ENCODE data around the gene AMN.

The AMN gene

DNA sequence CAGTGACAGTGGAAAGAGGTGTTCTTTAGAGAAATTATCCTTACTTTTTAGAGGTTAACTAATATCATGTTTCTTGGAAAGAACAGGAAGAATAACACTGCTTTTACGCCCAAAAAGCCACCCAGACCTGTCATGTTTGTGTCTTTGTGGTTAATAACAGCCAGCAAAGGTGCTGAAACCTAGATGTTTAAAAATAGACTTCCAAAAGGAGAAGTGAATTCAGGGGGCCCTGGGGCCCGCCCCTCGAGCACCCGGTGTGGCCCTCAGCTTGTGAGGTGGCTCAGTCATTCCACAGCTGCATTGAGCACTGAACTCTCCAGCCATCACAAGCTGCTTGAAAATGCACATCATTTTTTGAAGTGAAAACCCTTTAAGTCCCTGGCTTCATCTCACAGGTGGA lies 20.8 kb upstream of the AMN start:
- H3K9me3 Mint-ChIP-seq = peaks cover 14% of the 10 kb centered on the region
- TF ChIP-seq, protein P1, sequence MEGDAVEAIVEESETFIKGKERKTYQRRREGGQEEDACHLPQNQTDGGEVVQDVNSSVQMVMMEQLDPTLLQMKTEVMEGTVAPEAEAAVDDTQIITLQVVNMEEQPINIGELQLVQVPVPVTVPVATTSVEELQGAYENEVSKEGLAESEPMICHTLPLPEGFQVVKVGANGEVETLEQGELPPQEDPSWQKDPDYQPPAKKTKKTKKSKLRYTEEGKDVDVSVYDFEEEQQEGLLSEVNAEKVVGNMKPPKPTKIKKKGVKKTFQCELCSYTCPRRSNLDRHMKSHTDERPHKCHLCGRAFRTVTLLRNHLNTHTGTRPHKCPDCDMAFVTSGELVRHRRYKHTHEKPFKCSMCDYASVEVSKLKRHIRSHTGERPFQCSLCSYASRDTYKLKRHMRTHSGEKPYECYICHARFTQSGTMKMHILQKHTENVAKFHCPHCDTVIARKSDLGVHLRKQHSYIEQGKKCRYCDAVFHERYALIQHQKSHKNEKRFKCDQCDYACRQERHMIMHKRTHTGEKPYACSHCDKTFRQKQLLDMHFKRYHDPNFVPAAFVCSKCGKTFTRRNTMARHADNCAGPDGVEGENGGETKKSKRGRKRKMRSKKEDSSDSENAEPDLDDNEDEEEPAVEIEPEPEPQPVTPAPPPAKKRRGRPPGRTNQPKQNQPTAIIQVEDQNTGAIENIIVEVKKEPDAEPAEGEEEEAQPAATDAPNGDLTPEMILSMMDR (IDR thresholded peaks at IDR 0.05) = no peak
- H3K36me3 Mint-ChIP-seq (ENCODE audit: low read depth) = peaks cover 51% of the 10 kb centered on the region
- peaks cover 27% of the 10 kb centered on the region for H3K4me1 Mint-ChIP-seq
- peak overlapping the region; percentile 72 for H3K27ac Mint-ChIP-seq
- DNase-seq = no peak
- H3K27me3 Mint-ChIP-seq (ENCODE audit: low read depth, poor library complexity) = peaks cover 7% of the 10 kb centered on the region
- no peak overlapping the region for H3K4me3 Mint-ChIP-seq

DNA sequence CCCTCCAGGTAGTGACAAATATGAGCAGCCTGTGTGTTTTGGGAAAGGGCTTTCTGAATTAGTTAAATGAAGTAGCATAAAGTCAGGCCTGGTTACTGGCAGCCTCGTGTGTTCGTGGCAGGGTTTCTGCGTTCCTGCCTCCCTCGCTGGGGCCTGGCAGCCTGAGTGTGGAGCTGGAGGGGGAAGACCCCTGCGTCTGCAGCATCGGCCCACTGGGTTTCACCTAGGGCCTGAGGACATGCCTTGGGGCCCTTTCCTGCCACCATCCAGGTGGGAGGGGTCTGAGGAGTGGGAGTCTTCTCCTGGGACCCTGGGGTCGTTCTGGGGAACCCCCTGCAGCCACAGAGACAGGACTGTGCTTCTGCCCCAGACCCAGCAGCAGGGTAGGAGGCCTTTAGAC lies 20.4 kb upstream of the AMN start:
- Mint-ChIP-seq H3K27me3 (ENCODE audit: low read depth, poor library complexity) (peaks cover 7% of the 10 kb centered on the region), H3K4me3 (no peak overlapping the region), H3K27ac (no peak overlapping the region), H3K36me3 (ENCODE audit: low read depth) (peaks cover 55% of the 10 kb centered on the region), H3K4me1 (peaks cover 27% of the 10 kb centered on the region), H3K9me3 (peaks cover 15% of the 10 kb centered on the region)
- TF ChIP-seq, protein P1 (IDR thresholded peaks at IDR 0.05) = no peak
- no peak for DNase-seq

DNA sequence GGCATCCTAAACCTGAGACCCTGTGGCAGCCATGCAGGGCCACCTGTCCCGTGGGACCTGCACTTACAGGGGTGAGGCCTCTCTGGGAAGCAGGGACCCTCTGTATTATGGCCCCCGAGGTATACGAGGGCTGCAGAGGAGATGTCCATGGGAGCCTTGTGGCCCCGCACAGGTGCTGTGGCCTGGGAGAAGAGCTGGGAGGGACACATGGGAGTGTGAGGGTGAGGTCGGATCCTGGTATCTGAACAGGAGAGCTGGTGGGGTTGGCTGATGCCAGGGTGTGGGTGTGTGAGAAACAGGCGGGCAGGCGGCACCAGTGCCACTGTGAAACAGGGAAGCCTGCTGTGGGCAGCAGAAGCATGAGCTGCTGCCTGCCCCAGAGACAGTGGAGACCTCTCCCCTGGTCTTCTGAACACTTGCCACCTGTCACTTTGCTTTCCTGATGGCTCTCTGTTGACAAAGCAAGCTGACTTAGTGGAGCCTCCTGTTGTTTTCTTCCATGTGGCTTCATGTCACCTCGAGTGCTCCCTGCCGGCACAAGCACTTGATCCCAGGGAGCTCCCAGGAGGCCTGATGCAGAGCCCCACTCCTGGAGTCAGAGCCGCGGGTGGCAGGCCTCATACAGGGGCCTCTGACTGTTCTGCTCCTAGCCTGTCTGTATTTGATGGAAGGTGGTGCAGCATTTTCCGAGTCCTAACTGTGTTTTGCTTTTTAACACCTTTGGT lies 19.8 kb upstream of the AMN start:
- Mint-ChIP-seq H3K36me3 (ENCODE audit: low read depth) (peaks cover 58% of the 10 kb centered on the region), H3K4me1 (peaks cover 28% of the 10 kb centered on the region), H3K27me3 (ENCODE audit: low read depth, poor library complexity) (peaks cover 4% of the 10 kb centered on the region), H3K27ac (peak overlapping the region; percentile 87), H3K4me3 (no peak overlapping the region), H3K9me3 (peaks cover 17% of the 10 kb centered on the region)
- TF ChIP-seq, protein P1 (IDR thresholded peaks at IDR 0.05) = no peak
- DNase-seq = no peak

DNA sequence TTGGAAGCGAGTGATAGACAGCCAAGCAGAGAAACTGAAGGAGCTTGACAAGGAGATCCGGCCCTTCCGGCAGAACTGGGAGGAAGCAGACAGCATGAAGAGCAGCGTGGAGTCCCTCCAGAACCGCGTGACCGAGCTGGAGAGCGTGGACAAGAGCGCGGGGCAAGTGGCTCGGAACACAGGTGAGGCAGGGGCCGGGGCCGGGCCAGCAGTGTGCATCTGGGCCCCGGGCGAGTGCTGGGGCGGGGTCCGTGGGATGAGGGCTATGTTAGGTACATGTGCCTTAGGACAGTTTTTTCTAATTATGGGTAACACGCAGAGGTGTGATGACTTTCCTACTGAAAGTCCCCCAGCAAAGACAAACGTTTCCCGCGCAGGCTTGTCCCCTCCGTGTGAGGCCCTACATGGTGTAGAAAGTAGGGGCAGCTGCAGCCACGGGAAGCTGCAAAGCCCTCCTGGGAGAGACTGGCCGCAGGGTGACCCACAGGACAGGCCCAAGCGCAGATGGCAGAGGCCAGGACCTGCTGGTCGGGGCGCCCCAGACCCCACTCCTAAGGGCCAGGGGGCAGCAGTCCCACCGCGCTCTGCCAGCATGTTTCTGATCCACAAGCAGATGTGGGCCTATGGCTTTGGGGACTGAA lies 19.1 kb upstream of the AMN start:
- peaks cover 21% of the 10 kb centered on the region for H3K9me3 Mint-ChIP-seq
- DNase-seq = no peak
- no peak overlapping the region for H3K4me3 Mint-ChIP-seq
- peaks cover 33% of the 10 kb centered on the region for H3K4me1 Mint-ChIP-seq
- TF ChIP-seq, protein P1 (IDR thresholded peaks at IDR 0.05) = no peak
- H3K27me3 Mint-ChIP-seq (ENCODE audit: low read depth, poor library complexity) = peaks cover 4% of the 10 kb centered on the region
- H3K27ac Mint-ChIP-seq = peak overlapping the region; percentile 87
- H3K36me3 Mint-ChIP-seq (ENCODE audit: low read depth) = peaks cover 59% of the 10 kb centered on the region

DNA sequence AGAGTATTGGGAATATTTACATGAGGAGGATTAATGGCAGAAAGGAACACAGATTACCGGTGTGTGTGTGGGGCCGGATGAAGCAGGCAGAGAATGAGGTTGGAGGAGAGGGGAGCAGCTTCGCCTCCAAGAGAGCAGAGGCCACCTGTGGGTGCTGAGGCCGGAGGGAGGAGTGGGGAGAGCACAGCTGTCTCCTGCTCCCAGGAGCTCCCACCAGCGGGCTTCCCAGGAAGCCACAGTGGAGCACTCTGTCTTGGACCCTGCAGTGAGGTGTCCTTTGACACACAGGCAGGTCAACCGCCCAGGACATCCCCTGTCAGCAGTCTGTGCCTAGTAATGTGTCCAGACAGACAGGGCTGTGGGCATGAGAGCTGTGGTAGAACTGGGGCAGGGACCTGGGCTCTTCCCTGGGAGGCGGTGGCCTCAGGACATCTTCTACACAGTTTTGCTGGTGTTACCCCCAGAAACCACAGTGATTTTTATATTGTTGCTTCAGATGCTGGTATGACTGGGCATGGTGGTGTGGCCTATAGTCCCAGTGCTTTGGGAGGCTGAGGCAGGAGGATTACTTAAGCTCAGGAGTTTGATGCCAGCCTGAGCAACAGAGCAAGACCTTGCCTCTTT lies 18.5 kb upstream of the AMN start:
- no peak overlapping the region for H3K27ac Mint-ChIP-seq
- peaks cover 21% of the 10 kb centered on the region for H3K9me3 Mint-ChIP-seq
- TF ChIP-seq, protein P1 (IDR thresholded peaks at IDR 0.05) = no peak
- H3K27me3 Mint-ChIP-seq (ENCODE audit: low read depth, poor library complexity) = peaks cover 4% of the 10 kb centered on the region
- H3K4me3 Mint-ChIP-seq = no peak overlapping the region
- H3K36me3 Mint-ChIP-seq (ENCODE audit: low read depth) = peaks cover 58% of the 10 kb centered on the region
- no peak for DNase-seq
- H3K4me1 Mint-ChIP-seq = peaks cover 28% of the 10 kb centered on the region
